Mesothelial cell of epicardium (in vitro differentiated cells): ENCODE measurements around the gene APAF1. TPM values are rescaled to one million over a fixed set of nuclear protein-coding genes. Genes with fewer than 3 reads are reported as not detected.

Experiments
- DNase-seq, 2 experiments: peaks; one replicate each; pipeline ENCODE4 v3.0.0; 2021; ENCODE audit warnings: low spot score in 2 of 2; ENCODE audit not compliant: unreplicated experiment in 2 of 2
- H3K27ac Mint-ChIP-seq: 2 replicates; pipeline ENCODE4 v1.8.0; 2021; ENCODE audit warnings: mixed read lengths
- H3K27me3 Mint-ChIP-seq: 2 replicates; pipeline ENCODE4 v1.8.0; 2021; ENCODE audit warnings: low read depth, mixed read lengths
- H3K36me3 Mint-ChIP-seq: 2 replicates; pipeline ENCODE4 v1.8.0; 2021; ENCODE audit warnings: mixed read lengths
- H3K4me1 Mint-ChIP-seq: 2 replicates; pipeline ENCODE4 v1.8.0; 2021; ENCODE audit warnings: mixed read lengths
- H3K4me3 Mint-ChIP-seq: 2 replicates; pipeline ENCODE4 v1.8.0; 2021; ENCODE audit warnings: mild to moderate bottlenecking, moderate library complexity, mixed read lengths
- H3K9me3 Mint-ChIP-seq: 2 replicates; pipeline ENCODE4 v1.8.0; 2021; ENCODE audit warnings: mixed read lengths
- CTCF ChIP-seq: fragments of 200-600 bp; sonication (generic); IDR thresholded peaks from one replicate; pipeline ENCODE4 v1.5.0; 2021; ENCODE audit warnings: antibody characterized with exemption; ENCODE audit not compliant: unreplicated experiment
- total RNA-seq: library from RNA; stranded (reverse); gene quantifications from 3 replicates; pipeline ENCODE4 v1.2.1, GENCODE V29; 2021

APAF1 gene
- total RNA-seq, 1 donor from 2014 or later, result 25.9 TPM

GRCh38 chr12:98738539-98738938, 93.4 kb downstream of the APAF1 start:
- Mint-ChIP-seq H3K4me1 (peaks cover 18% of the 10 kb centered on the region), H3K36me3 (peaks cover 5% of the 10 kb centered on the region), H3K27ac (no peak overlapping the region), H3K9me3 (peaks cover 4% of the 10 kb centered on the region), H3K27me3 (peaks cover 30% of the 10 kb centered on the region), H3K4me3 (no peak overlapping the region)
- no peak for TF ChIP-seq CTCF
- DNase-seq, result no peak

- no peak for TF ChIP-seq CTCF
- peaks cover 4% of the 10 kb centered on the region for H3K9me3 Mint-ChIP-seq
- peaks cover 35% of the 10 kb centered on the region for H3K27me3 Mint-ChIP-seq
- no peak overlapping the region for H3K27ac Mint-ChIP-seq
- H3K4me3 Mint-ChIP-seq, result no peak overlapping the region
- peaks cover 1% of the 10 kb centered on the region for H3K36me3 Mint-ChIP-seq
- H3K4me1 Mint-ChIP-seq, result peaks cover 12% of the 10 kb centered on the region
- no peak for DNase-seq
These were observed 95.7 kb downstream of the APAF1 start for GRCh38 chr12:98740751-98741150.

- no peak for DNase-seq
- TF ChIP-seq CTCF, result no peak
- peaks cover 11% of the 10 kb centered on the region for H3K4me1 Mint-ChIP-seq
- no peaks in the 10 kb centered on the region for H3K36me3 Mint-ChIP-seq
- H3K27me3 Mint-ChIP-seq, result peaks cover 39% of the 10 kb centered on the region
- no peak overlapping the region for H3K27ac Mint-ChIP-seq
- H3K4me3 Mint-ChIP-seq, result no peak overlapping the region
- H3K9me3 Mint-ChIP-seq, result peaks cover 4% of the 10 kb centered on the region
These were observed 96.1 kb downstream of the APAF1 start for GRCh38 chr12:98741196-98741555.

- Mint-ChIP-seq H3K4me1 (peaks cover 5% of the 10 kb centered on the region), H3K9me3 (peaks cover 4% of the 10 kb centered on the region), H3K27me3 (peaks cover 44% of the 10 kb centered on the region), H3K27ac (no peak overlapping the region), H3K36me3 (no peaks in the 10 kb centered on the region), H3K4me3 (no peak overlapping the region)
- DNase-seq, result no peak
- TF ChIP-seq CTCF, result no peak
These were observed 96.6 kb downstream of the APAF1 start for GRCh38 chr12:98741556-98742265.

- TF ChIP-seq CTCF, result peak; percentile 17
- peaks cover 4% of the 10 kb centered on the region for H3K9me3 Mint-ChIP-seq
- no peak for DNase-seq
These were observed 98.4 kb downstream of the APAF1 start for GRCh38 chr12:98743362-98743953.

More at GRCh38 chr12:98743362-98743953, 98.4 kb downstream of the APAF1 start:
- Mint-ChIP-seq H3K27ac (no peak overlapping the region), H3K36me3 (no peaks in the 10 kb centered on the region), H3K4me1 (peaks cover 2% of the 10 kb centered on the region), H3K4me3 (no peak overlapping the region), H3K27me3 (peaks cover 51% of the 10 kb centered on the region)
